SK-N-SH (cell line): ENCODE measurements around the gene IDH2. TPM values are rescaled to one million over a fixed set of nuclear protein-coding genes. Genes with fewer than 3 reads are reported as not detected.

ENCODE experiments used
- CTCF ChIA-PET: fragments of 300-600, 350-600 bp; formaldehyde crosslinking; extraction: SDS; loops from one replicate; lab custom pipeline; 2021; lab: Yijun Ruan, JAX
- POLR2A ChIA-PET: fragments of 350-600 bp; sonication (Branson Sonifier 250); formaldehyde crosslinking; extraction: SDS; loops from one replicate; lab custom pipeline; 2020; ENCODE audit warnings: antibody characterized with exemption, inconsistent platforms; lab: Yijun Ruan, JAX
- DNase-seq: peaks from one replicate; pipeline ENCODE4 v3.0.0; 2012
- H2AFZ ChIP-seq: fragments of 200-600 bp; sonication (generic); 2 replicates; pipeline ENCODE4 v1.8.1; 2016; ENCODE audit warnings: antibody characterized with exemption, mild to moderate bottlenecking, low read depth
- H3F3A ChIP-seq: fragments of 200-600 bp; sonication (generic); replicated peaks from 2 replicates; pipeline ENCODE3; 2016; ENCODE audit warnings: antibody characterized with exemption, mild to moderate bottlenecking; ENCODE audit not compliant: insufficient read depth
- H3K27ac ChIP-seq, 2 experiments: fragments of 200-500 bp in 1 of 2; fragments of 200-600 bp in 1 of 2; sonication (Bioruptor generic) in 1 of 2; sonication (generic), shearing (Covaris generic) in 1 of 2; 2 replicates each; pipeline versions ENCODE4 v1.5.1 to v1.6.1; 2014 to 2016; ENCODE audit warnings: low read depth in 2 of 2, inconsistent platforms in 1 of 2, low read length in 1 of 2, mild to moderate bottlenecking in 1 of 2, mixed read lengths in 1 of 2
- H3K27me3 ChIP-seq: fragments of 200-600 bp; sonication (generic), shearing (Covaris generic); 2 replicates; pipeline ENCODE4 v1.6.1; 2016; ENCODE audit warnings: mixed run types; ENCODE audit not compliant: insufficient read depth
- H3K36me3 ChIP-seq, 2 experiments: fragments of 200-500 bp in 1 of 2; fragments of 200-600 bp in 1 of 2; sonication (Bioruptor generic) in 1 of 2; sonication (generic) in 1 of 2; replicated peaks in 1 of 2; 2 replicates each; pipeline versions ENCODE3 to v1.5.1; 2014 to 2016; ENCODE audit warnings: low read length in 1 of 2, mild to moderate bottlenecking in 1 of 2; ENCODE audit not compliant: insufficient read depth in 2 of 2, control insufficient read depth in 1 of 2
- H3K4me1 ChIP-seq, 2 experiments: fragments of 200-500 bp in 1 of 2; fragments of 200-600 bp in 1 of 2; sonication (Bioruptor generic) in 1 of 2; sonication (generic), shearing (Covaris generic) in 1 of 2; 2 replicates each; pipeline versions ENCODE4 v1.5.1 to v1.6.1; 2014 to 2016; ENCODE audit warnings: low read depth in 1 of 2, low read length in 1 of 2, mixed run types in 1 of 2; ENCODE audit not compliant: insufficient read depth in 2 of 2, control insufficient read depth in 1 of 2
- H3K4me2 ChIP-seq: fragments of 200-600 bp; sonication (generic), shearing (Covaris generic); 2 replicates; pipeline ENCODE4 v1.6.1; 2017; ENCODE audit warnings: mixed run types
- H3K4me3 ChIP-seq, 2 experiments: fragments of 200-500 bp in 1 of 2; fragments of 200-600 bp in 1 of 2; sonication (Bioruptor generic) in 1 of 2; sonication (generic), shearing (Covaris generic) in 1 of 2; 2 replicates each; pipeline versions ENCODE4 v1.5.1 to v1.8.1; 2014 to 2016; ENCODE audit warnings: low read depth in 2 of 2, inconsistent platforms in 1 of 2, low read length in 1 of 2, mild to moderate bottlenecking in 1 of 2, mixed read lengths in 1 of 2, moderate library complexity in 1 of 2
- H3K79me2 ChIP-seq: fragments of 200-600 bp; sonication (generic); 2 replicates; pipeline ENCODE4 v1.8.1; 2017; ENCODE audit warnings: mild to moderate bottlenecking; ENCODE audit not compliant: insufficient read depth
- H3K9ac ChIP-seq: fragments of 200-600 bp; sonication (generic); 2 replicates; pipeline ENCODE4 v1.6.1; 2017; ENCODE audit warnings: mixed run types
- H3K9me2 ChIP-seq: fragments of 200-600 bp; sonication (generic); 2 replicates; pipeline ENCODE4 v1.6.1; 2017; ENCODE audit warnings: mixed run types
- H3K9me3 ChIP-seq: fragments of 200-600 bp; sonication (generic); 2 replicates; pipeline ENCODE4 v1.6.1; 2017; ENCODE audit warnings: mixed run types, mild to moderate bottlenecking, moderate library complexity
- H4K20me1 ChIP-seq: fragments of 200-600 bp; sonication (generic); 2 replicates; pipeline ENCODE4 v1.6.1; 2017; ENCODE audit warnings: mild to moderate bottlenecking, mixed run types; ENCODE audit not compliant: insufficient read depth
- CHD2 ChIP-seq: fragments of 150-350 bp; IDR thresholded peaks from 2 replicates; pipeline ENCODE4 v1.6.1; 2018; ENCODE audit warnings: low read length; ENCODE audit not compliant: partially characterized antibody
- CTCF ChIP-seq: fragments of 200-600 bp; sonication (generic); IDR thresholded peaks from 2 replicates; pipeline ENCODE4 v1.6.1; 2017; ENCODE audit warnings: antibody characterized with exemption, mild to moderate bottlenecking, moderate library complexity
- EP300 ChIP-seq, 2 experiments: IDR thresholded peaks; 2 replicates each; pipeline versions ENCODE4 v1.4.0 to v1.6.1; 2012; ENCODE audit warnings: borderline replicate concordance in 1 of 2, low read depth in 1 of 2, low read length in 1 of 2
- FOSL2 ChIP-seq: IDR thresholded peaks from 2 replicates; pipeline ENCODE4 v1.4.0; 2012; ENCODE audit warnings: low read depth, mild to moderate bottlenecking, moderate library complexity, borderline replicate concordance
- FOXJ3 ChIP-seq: sonication (generic); formaldehyde crosslinking; IDR thresholded peaks from 2 replicates; pipeline ENCODE4 v1.5.1; 2020; ENCODE audit warnings: mild to moderate bottlenecking, missing genetic modification reagents
- GATA2 ChIP-seq: sonication (generic); formaldehyde crosslinking; IDR thresholded peaks from 2 replicates; pipeline ENCODE4 v1.5.0; 2020; ENCODE audit warnings: mild to moderate bottlenecking, missing genetic modification reagents
- MEF2A ChIP-seq: IDR thresholded peaks from 2 replicates; pipeline ENCODE4 v1.4.0; 2012; ENCODE audit warnings: low read depth, borderline replicate concordance
- MXI1 ChIP-seq: IDR thresholded peaks from 2 replicates; pipeline ENCODE4 v1.6.1; 2012; ENCODE audit warnings: mild to moderate bottlenecking, low read depth, low read length, improper control_type of control experiment
- NFIC ChIP-seq: IDR thresholded peaks from 2 replicates; pipeline ENCODE4 v1.4.0; 2012; ENCODE audit warnings: borderline replicate concordance
- RAD21 ChIP-seq: IDR thresholded peaks from 2 replicates; pipeline ENCODE4 v1.6.1; 2012; ENCODE audit warnings: mild to moderate bottlenecking, low read length
- RCOR1 ChIP-seq: fragments of 150-350 bp; IDR thresholded peaks from 2 replicates; pipeline ENCODE4 v1.6.1; 2017; ENCODE audit warnings: antibody characterized with exemption, low read length
- SMC3 ChIP-seq: IDR thresholded peaks from 2 replicates; pipeline ENCODE4 v1.6.1; 2012; ENCODE audit warnings: low read depth, low read length, improper control_type of control experiment
- TEAD4 ChIP-seq: IDR thresholded peaks from 2 replicates; pipeline ENCODE4 v1.4.0; 2012; ENCODE audit warnings: mild to moderate bottlenecking, borderline replicate concordance; ENCODE audit not compliant: insufficient read depth
- USF1 ChIP-seq: IDR thresholded peaks from 2 replicates; pipeline ENCODE4 v1.4.0; 2012; ENCODE audit warnings: low read depth, borderline replicate concordance
- USF2 ChIP-seq: fragments of 150-350 bp; IDR thresholded peaks from 2 replicates; pipeline ENCODE4 v1.6.1; 2017; ENCODE audit warnings: antibody characterized with exemption, low read length, low read depth, borderline replicate concordance
- WGBS: methylation state at CpG from one replicate; pipeline ENCODE4 v1.1.6; 2017; ENCODE audit warnings: low lambda C conversion rate; 5-methylcytosine and 5-hydroxymethylcytosine counted together
- polyA plus RNA-seq, 3 experiments: library from polyadenylated mRNA; depleted of rRNA; stranded (reverse); fragments of >200 nt; gene quantifications; 2 replicates each; pipeline ENCODE4 v1.2.3, GENCODE V29; 2012
- TF ChIP-seq, protein P1 (sequence below): IDR thresholded peaks from 2 replicates; pipeline ENCODE4; 2012

The IDH2 gene
- polyA plus RNA-seq, 1 of the 3 experiments (the other 2 are of a cell fraction), result 25.2 TPM

DNA sequence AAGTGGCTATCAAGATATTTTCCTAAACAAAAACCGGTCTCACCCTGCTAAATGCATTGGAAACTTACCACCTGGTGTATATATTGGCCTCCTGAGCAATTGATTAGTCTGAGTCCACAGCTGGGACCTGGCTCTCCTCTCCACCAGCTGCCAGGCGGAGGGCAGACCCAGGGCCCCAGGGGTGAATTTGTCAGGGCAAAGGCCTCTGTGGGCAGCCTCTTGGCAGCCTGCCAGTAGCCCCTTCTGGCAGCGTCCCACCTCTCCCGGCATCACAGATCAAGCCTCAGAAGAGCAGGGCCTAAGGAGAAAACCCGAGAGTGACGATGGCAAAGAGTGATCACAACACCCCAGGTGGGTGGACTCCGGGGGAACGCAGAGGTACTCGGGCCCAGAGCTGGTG, 43.0 kb upstream of the IDH2 start:
- Histone ChIP-seq H3K27me3 (no peaks in the 10 kb centered on the region), H3K9me2 (no peaks in the 10 kb centered on the region), H4K20me1 (no peaks in the 10 kb centered on the region), H3K4me3 (no peak overlapping the region), H3K4me2 (no peak overlapping the region), H3K36me3 (no peaks in the 10 kb centered on the region), H3K79me2 (no peaks in the 10 kb centered on the region), H3K4me1 (peaks cover 0 to 18% of the 10 kb centered on the region in 2 experiments; a peak in 1 of 4 replicates), H3K9ac (no peak overlapping the region), H3F3A (no peaks in the 10 kb centered on the region), H3K27ac (peak overlapping the region in 1 of 2 experiments; percentile 12; a peak in 1 of 4 replicates), H2AFZ (no peak overlapping the region), H3K9me3 (no peaks in the 10 kb centered on the region)
- ChIA-PET CTCF (interaction anchor here (0.9 to 4.2 kb wide), 6 partner anchors 57 to 175 kb away, joined by 3 to 22 read pairs (median 4); partner anchors contain the start of genes CIB1 and GDPGP1), POLR2A (interaction anchor here (0.5 to 0.6 kb wide), 2 partner anchors 46 to 100 kb away, joined by 3 read pairs; no protein-coding TSS in a partner anchor)
- WGBS, result 81% methylated on average over 9 of the region's 9 CpGs
- TF ChIP-seq USF2, result no peak
- 0 out of 2 replicates have a peak, but pooled peaks have one; percentile 22 for TF ChIP-seq RCOR1
- TF ChIP-seq TEAD4, result no peak
- no peak for TF ChIP-seq MEF2A
- no peak for TF ChIP-seq FOSL2
- TF ChIP-seq, protein P1, sequence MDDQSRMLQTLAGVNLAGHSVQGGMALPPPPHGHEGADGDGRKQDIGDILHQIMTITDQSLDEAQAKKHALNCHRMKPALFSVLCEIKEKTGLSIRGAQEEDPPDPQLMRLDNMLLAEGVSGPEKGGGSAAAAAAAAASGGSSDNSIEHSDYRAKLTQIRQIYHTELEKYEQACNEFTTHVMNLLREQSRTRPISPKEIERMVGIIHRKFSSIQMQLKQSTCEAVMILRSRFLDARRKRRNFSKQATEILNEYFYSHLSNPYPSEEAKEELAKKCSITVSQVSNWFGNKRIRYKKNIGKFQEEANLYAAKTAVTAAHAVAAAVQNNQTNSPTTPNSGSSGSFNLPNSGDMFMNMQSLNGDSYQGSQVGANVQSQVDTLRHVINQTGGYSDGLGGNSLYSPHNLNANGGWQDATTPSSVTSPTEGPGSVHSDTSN, result no peak
- DNase-seq, result peak; percentile 72

DNA sequence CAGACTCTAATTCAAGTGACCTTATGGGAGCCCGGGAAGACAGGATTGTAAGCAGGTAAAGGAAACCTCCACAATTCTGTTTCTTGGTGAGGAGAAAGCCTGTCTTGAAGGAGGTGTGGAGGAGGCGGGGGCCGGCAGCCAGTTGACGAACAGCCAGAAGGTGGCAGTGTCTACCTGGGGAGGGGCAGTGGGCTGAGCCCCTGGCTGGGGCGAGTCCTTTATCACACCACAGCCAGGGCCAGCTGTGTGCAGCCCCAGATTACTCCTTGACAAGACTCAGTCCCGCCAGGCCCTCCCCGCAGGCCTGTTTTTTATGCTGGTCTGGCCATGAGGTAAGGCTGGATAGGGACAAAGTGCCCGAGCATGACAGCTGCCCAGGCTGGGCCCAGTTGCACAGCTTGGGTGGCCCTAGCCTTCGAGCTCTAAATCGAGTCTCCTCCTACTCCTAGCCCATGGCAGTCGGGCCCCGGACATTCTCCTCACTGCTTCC, 40.9 kb upstream of the IDH2 start:
- Histone ChIP-seq H2AFZ (peak overlapping the region; percentile 68; the same call in 1 of the 2 replicates), H3K79me2 (no peaks in the 10 kb centered on the region), H3F3A (no peaks in the 10 kb centered on the region), H3K4me3 (no peak overlapping the region), H3K9ac (no peak overlapping the region), H3K9me2 (no peaks in the 10 kb centered on the region), H3K27me3 (no peaks in the 10 kb centered on the region), H3K4me2 (no peak overlapping the region), H4K20me1 (no peaks in the 10 kb centered on the region), H3K36me3 (no peaks in the 10 kb centered on the region), H3K27ac (peak overlapping the region in 1 of 2 experiments; percentile 73; a peak in 2 of 4 replicates), H3K9me3 (no peaks in the 10 kb centered on the region), H3K4me1 (peaks cover 0 to 14% of the 10 kb centered on the region in 2 experiments; a peak in 1 of 4 replicates)
- CTCF ChIA-PET, result interaction anchor here (0.6 to 4.2 kb wide), 38 partner anchors 8 to 743 kb away, joined by 3 to 37 read pairs (median 3); partner anchors contain the start of genes CIB1, FES, GDPGP1 and IDH2
- POLR2A ChIA-PET, result interaction anchor here (0.7 to 1.2 kb wide), 5 partner anchors 32 to 250 kb away, joined by 3 to 10 read pairs (median 3); partner anchors contain the start of genes AP3S2, CIB1, GDPGP1 and SEMA4B
- 34% methylated on average over 8 of the region's 12 CpGs for WGBS
- TF ChIP-seq MXI1, result peak; percentile 95
- TF ChIP-seq RAD21, result peak; percentile 93
- peak in 1 of 2 experiments; percentile 91; a peak in 2 of 4 replicates for TF ChIP-seq EP300 (IDR thresholded peaks at IDR 0.05; ENCODE audit: borderline replicate concordance in 1 of 2, low read depth in 1 of 2, low read length in 1 of 2)
- no peak for TF ChIP-seq FOXJ3 (CRISPR knock-in tag)
- peak; percentile 81 for TF ChIP-seq SMC3
- peak; percentile 84 for TF ChIP-seq GATA2 (CRISPR knock-in tag)
- TF ChIP-seq TEAD4, result no peak
- peak; percentile 87 for TF ChIP-seq RCOR1
- no peak for TF ChIP-seq USF1
- peak; percentile 80 for TF ChIP-seq CHD2
- peak; percentile 67 for TF ChIP-seq CTCF
- no peak for TF ChIP-seq NFIC
- TF ChIP-seq MEF2A, result no peak
- DNase-seq, result peak; percentile 93
